Spleen (tissue), 7 donors: ENCODE measurements around the gene FOXP1.

Experiments
- CTCF ChIP-seq, 11 experiments: fragments of 200-600 bp in 7 of 11; fragments of 450-650 bp in 4 of 11; sonication (generic) in 4 of 11; IDR thresholded peaks in 8 of 11; conservative IDR thresholded peaks in 3 of 11; 1 replicate in 7 of 11; 2 replicates in 4 of 11; pipeline versions ENCODE4 v1.4.0 to v1.8.0; 2016 to 2021; ENCODE audit warnings: antibody characterized with exemption in 11 of 11, inconsistent platforms in 4 of 11, mild to moderate bottlenecking in 1 of 11
- POLR2A ChIP-seq, 3 donors: fragments of 450-650 bp; IDR thresholded peaks; one replicate each; pipeline ENCODE4 v1.5.1; 2017; ENCODE audit warnings: antibody characterized with exemption in 3 of 3, mild to moderate bottlenecking in 1 of 3
- POLR2AphosphoS5 ChIP-seq, 3 donors: sonication (generic); formaldehyde crosslinking; IDR thresholded peaks; one replicate each; pipeline ENCODE4 v1.5.1; 2017; ENCODE audit warnings: antibody characterized with exemption in 3 of 3
- donor health status: DM: no; HTN: no; CAD: no; lungs with moderate emphysema.
- donor health status: DM: no; HTN: no; CAD: no.
- donor health status: DM: no; HTN: no; CAD: no.

GRCh38 chr3:71072986-71073385 lies 510.5 kb downstream of the FOXP1 start:
- TF ChIP-seq CTCF (IDR thresholded peaks at IDR 0.05 in 8 of 11, conservative IDR thresholded peaks at IDR 0.05 in 3 of 11), result no peak
- TF ChIP-seq POLR2A (IDR thresholded peaks at IDR 0.05), result no peak
- no peak for TF ChIP-seq POLR2AphosphoS5 (IDR thresholded peaks at IDR 0.05)
